Spleen (tissue), 11 donors: ENCODE data around the gene CPN2. TPM values are rescaled to one million over a fixed set of nuclear protein-coding genes. Genes with fewer than 3 reads are reported as not detected.

Experiments used
- DNase-seq: peaks from one replicate; pipeline ENCODE4 v3.0.0-alpha.2; 2020
- H3K27ac ChIP-seq, 8 donors: fragments of 200-600 bp; sonication (generic) in 7 of 8; 1 replicate in 4 of 8; 2 replicates in 4 of 8; pipeline versions ENCODE4 v1.5.0 to v1.8.0; 2016 to 2021; ENCODE audit warnings: inconsistent platforms in 4 of 8, mild to moderate bottlenecking in 4 of 8, moderate library complexity in 1 of 8
- H3K27me3 ChIP-seq, 7 donors: fragments of 200-600 bp; sonication (generic) in 6 of 7; replicated peaks in 1 of 7; 1 replicate in 4 of 7; 2 replicates in 3 of 7; pipeline versions ENCODE4 v1.5.0 to v1.8.0; 2016 to 2021; ENCODE audit warnings: inconsistent platforms in 3 of 7, mild to moderate bottlenecking in 1 of 7
- H3K36me3 ChIP-seq, 6 donors: fragments of 200-600 bp; sonication (generic) in 5 of 6; 1 replicate in 4 of 6; 2 replicates in 2 of 6; pipeline versions ENCODE4 v1.5.0 to v1.8.0; 2016 to 2021; ENCODE audit warnings: inconsistent platforms in 2 of 6
- H3K4me1 ChIP-seq, 6 donors: fragments of 200-600 bp; sonication (generic) in 5 of 6; 1 replicate in 3 of 6; 2 replicates in 3 of 6; pipeline versions ENCODE4 v1.5.0 to v1.8.0; 2016 to 2021; ENCODE audit warnings: inconsistent platforms in 3 of 6
- H3K4me3 ChIP-seq, 8 donors: fragments of 200-600 bp; sonication (generic) in 7 of 8; 1 replicate in 4 of 8; 2 replicates in 4 of 8; pipeline versions ENCODE4 v1.5.0 to v1.8.0; 2016 to 2021; ENCODE audit warnings: inconsistent platforms in 4 of 8, mild to moderate bottlenecking in 4 of 8, moderate library complexity in 2 of 8
- H3K9me3 ChIP-seq, 8 donors: fragments of 200-600 bp; sonication (generic) in 7 of 8; 1 replicate in 4 of 8; 2 replicates in 4 of 8; pipeline versions ENCODE4 v1.5.0 to v1.8.0; 2016 to 2021; ENCODE audit warnings: inconsistent platforms in 4 of 8
- POLR2A ChIP-seq, 3 donors: fragments of 450-650 bp; IDR thresholded peaks; one replicate each; pipeline ENCODE4 v1.5.1; 2017; ENCODE audit warnings: antibody characterized with exemption in 3 of 3, mild to moderate bottlenecking in 1 of 3
- POLR2AphosphoS5 ChIP-seq, 3 donors: sonication (generic); formaldehyde crosslinking; IDR thresholded peaks; one replicate each; pipeline ENCODE4 v1.5.1; 2017; ENCODE audit warnings: antibody characterized with exemption in 3 of 3
- WGBS, 5 donors: extraction: QIAGEN DNeasy Blood & Tissue Kit in 3 of 5; methylation state at CpG; one replicate each; pipeline versions ENCODE4 v1.1.5 to v1.1.7; 2013 to 2018; 5-methylcytosine and 5-hydroxymethylcytosine counted together
- intact Hi-C: fragments of 100-400 bp; cut with DNase I; formaldehyde crosslinking; loops from one replicate; pipeline ENCODE4 v1.15.0; 2023; ENCODE audit warnings: low total_unique reads
- polyA plus RNA-seq, 3 donors: library from polyadenylated mRNA; stranded (reverse); fragments of 200-250 nt; gene quantifications; one replicate each; pipeline ENCODE4 v1.2.1, GENCODE V29; 2013
- total RNA-seq, 7 donors: library from RNA; depleted of rRNA in 3 of 7; stranded (reverse); fragments of >200 nt in 3 of 7; fragmentation: NEBNext Ultra II Directional in 4 of 7; extraction: Animal tissue kit (Norgen Biotek cat#: 25700) in 4 of 7; gene quantifications; one replicate each; pipeline versions ENCODE4 v1.1.0 to v1.2.1, GENCODE V29; 2016 to 2021
- TF ChIP-seq, protein P1 (sequence below), 11 experiments: fragments of 200-600 bp in 7 of 11; fragments of 450-650 bp in 4 of 11; sonication (generic) in 4 of 11; IDR thresholded peaks in 8 of 11; conservative IDR thresholded peaks in 3 of 11; 1 replicate in 7 of 11; 2 replicates in 4 of 11; pipeline versions ENCODE4 v1.4.0 to v1.8.0; 2016 to 2021; ENCODE audit warnings: antibody characterized with exemption in 11 of 11, inconsistent platforms in 4 of 11, mild to moderate bottlenecking in 1 of 11
- donor health status: healthy with polysubstance abuse.
- donor health status: DM: no; HTN: no; CAD: no; lungs with moderate emphysema.
- donor health status: DM: no; HTN: no; CAD: no.
- donor health status: Bipolar disorder and iron deficiency.
- donor health status: healthy.
- donor health status: DM: no; HTN: no; CAD: no.
- donor health status: DM: yes; HTN: yes; CAD: no.

The CPN2 gene
- total and polyA plus RNA-seq, 10 donors: 0.26 to 4.4 (median 0.76) TPM

- no peaks in the 10 kb centered on the region for H3K9me3 ChIP-seq
- intact Hi-C loops: no loop called here
- H3K4me1 ChIP-seq: peaks cover 0 to 10% (median 0%) of the 10 kb centered on the region in 6 donors
- TF ChIP-seq, protein P1, sequence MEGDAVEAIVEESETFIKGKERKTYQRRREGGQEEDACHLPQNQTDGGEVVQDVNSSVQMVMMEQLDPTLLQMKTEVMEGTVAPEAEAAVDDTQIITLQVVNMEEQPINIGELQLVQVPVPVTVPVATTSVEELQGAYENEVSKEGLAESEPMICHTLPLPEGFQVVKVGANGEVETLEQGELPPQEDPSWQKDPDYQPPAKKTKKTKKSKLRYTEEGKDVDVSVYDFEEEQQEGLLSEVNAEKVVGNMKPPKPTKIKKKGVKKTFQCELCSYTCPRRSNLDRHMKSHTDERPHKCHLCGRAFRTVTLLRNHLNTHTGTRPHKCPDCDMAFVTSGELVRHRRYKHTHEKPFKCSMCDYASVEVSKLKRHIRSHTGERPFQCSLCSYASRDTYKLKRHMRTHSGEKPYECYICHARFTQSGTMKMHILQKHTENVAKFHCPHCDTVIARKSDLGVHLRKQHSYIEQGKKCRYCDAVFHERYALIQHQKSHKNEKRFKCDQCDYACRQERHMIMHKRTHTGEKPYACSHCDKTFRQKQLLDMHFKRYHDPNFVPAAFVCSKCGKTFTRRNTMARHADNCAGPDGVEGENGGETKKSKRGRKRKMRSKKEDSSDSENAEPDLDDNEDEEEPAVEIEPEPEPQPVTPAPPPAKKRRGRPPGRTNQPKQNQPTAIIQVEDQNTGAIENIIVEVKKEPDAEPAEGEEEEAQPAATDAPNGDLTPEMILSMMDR (IDR thresholded peaks at IDR 0.05 in 8 of 11, conservative IDR thresholded peaks at IDR 0.05 in 3 of 11): no peak
- TF ChIP-seq POLR2AphosphoS5 (IDR thresholded peaks at IDR 0.05): no peak
- DNase-seq: no peak
- H3K36me3 ChIP-seq: no peaks in the 10 kb centered on the region
- H3K27ac ChIP-seq: no peak overlapping the region
- WGBS, 5 donors: 87 to 94% (median 91%) methylated on average over 17 to 18 of the region's 18 CpGs
- H3K4me3 ChIP-seq: no peak overlapping the region
- H3K27me3 ChIP-seq: peaks cover 0 to 16% (median 0%) of the 10 kb centered on the region in 7 donors
These were observed 9.4 kb upstream of the CPN2 start for GRCh38 chr3:194360568-194360967.

DNA sequence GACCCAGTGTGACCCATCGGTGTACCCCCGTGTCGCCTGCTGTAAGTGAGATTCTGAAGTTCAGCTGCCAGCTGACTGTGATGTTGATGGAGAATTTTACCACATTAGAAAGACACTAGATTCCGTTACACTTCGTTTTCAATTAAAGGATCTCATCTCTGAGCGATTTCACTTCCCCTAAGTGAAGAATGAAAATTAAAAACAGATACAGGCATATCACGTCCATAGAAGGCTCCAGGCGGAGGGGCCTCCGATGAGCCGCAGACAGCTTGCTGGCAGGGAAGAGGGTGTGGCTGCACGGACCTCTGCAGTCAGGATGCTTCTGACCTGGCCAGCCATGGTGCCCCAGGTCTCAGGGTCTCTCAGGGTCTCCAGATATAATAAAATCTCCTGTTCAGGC, 6.6 kb upstream of the CPN2 start:
- Histone ChIP-seq H3K4me1 (no peaks in the 10 kb centered on the region), H3K27me3 (peaks cover 0 to 16% (median 0%) of the 10 kb centered on the region in 7 donors), H3K9me3 (no peaks in the 10 kb centered on the region), H3K4me3 (no peak overlapping the region), H3K36me3 (no peaks in the 10 kb centered on the region), H3K27ac (no peak overlapping the region)
- WGBS, 5 donors: 83 to 90% (median 87%) methylated on average over 11 of the region's 11 CpGs
- DNase-seq: no peak
- TF ChIP-seq, protein P1 (IDR thresholded peaks at IDR 0.05 in 8 of 11, conservative IDR thresholded peaks at IDR 0.05 in 3 of 11): no peak
- no peak for TF ChIP-seq POLR2AphosphoS5 (IDR thresholded peaks at IDR 0.05)
- intact Hi-C loops: no loop called here

- WGBS, 5 donors: 55 to 73% (median 62%) methylated on average over 7 of the region's 7 CpGs
These were observed 4.3 kb upstream of the CPN2 start for GRCh38 chr3:194355379-194355778.

GRCh38 chr3:194354315-194354714, 3.2 kb upstream of the CPN2 start:
- no peaks in the 10 kb centered on the region for H3K36me3 ChIP-seq
- WGBS, 5 donors: 63 to 81% (median 67%) methylated on average over 2 of the region's 2 CpGs
- H3K4me3 ChIP-seq: no peak overlapping the region

More at GRCh38 chr3:194355379-194355778, 4.3 kb upstream of the CPN2 start:
- H3K4me1 ChIP-seq: no peaks in the 10 kb centered on the region
- H3K9me3 ChIP-seq: no peaks in the 10 kb centered on the region
- H3K27me3 ChIP-seq: peaks cover 0 to 16% (median 0%) of the 10 kb centered on the region in 7 donors
- no peaks in the 10 kb centered on the region for H3K36me3 ChIP-seq
- DNase-seq: no peak
- no peak overlapping the region for H3K4me3 ChIP-seq
- H3K27ac ChIP-seq: no peak overlapping the region
- TF ChIP-seq POLR2A (IDR thresholded peaks at IDR 0.05): no peak
- TF ChIP-seq POLR2AphosphoS5 (IDR thresholded peaks at IDR 0.05): no peak
- intact Hi-C loops: no loop called here

More at GRCh38 chr3:194354315-194354714, 3.2 kb upstream of the CPN2 start:
- Histone ChIP-seq H3K9me3 (no peaks in the 10 kb centered on the region), H3K27ac (no peak overlapping the region), H3K4me1 (no peaks in the 10 kb centered on the region), H3K27me3 (peaks cover 0 to 15% (median 0%) of the 10 kb centered on the region in 7 donors)
- intact Hi-C loops: no loop called here
- DNase-seq: peak; percentile 64
- TF ChIP-seq POLR2A (IDR thresholded peaks at IDR 0.05): no peak
- TF ChIP-seq POLR2AphosphoS5 (IDR thresholded peaks at IDR 0.05): no peak
- TF ChIP-seq, protein P1 (IDR thresholded peaks at IDR 0.05 in 8 of 11, conservative IDR thresholded peaks at IDR 0.05 in 3 of 11): no peak
